Measurements from ENCODE around the gene ARL6IP5.

- TF ChIP-seq REST (IDR thresholded peaks at IDR 0.05; ENCODE audit: borderline replicate concordance) = no peak
- no peak for TF ChIP-seq REST (CRISPR knock-in tag; IDR thresholded peaks at IDR 0.05; ENCODE audit: low read depth)
- TF ChIP-seq BRF2 (IDR thresholded peaks at IDR 0.05; ENCODE audit: borderline replicate concordance, insufficient read depth, insufficient read length) = no peak
- TF ChIP-seq MAFK (IDR thresholded peaks at IDR 0.05; ENCODE audit: low read length) = no peak
- TF ChIP-seq YY1 (IDR thresholded peaks at IDR 0.05; ENCODE audit: borderline replicate concordance in 1 of 3, control insufficient read depth in 1 of 3, extremely low read depth in 1 of 3, insufficient read depth in 3 of 3, insufficient read length in 1 of 3, insufficient replicate concordance in 2 of 3, low read depth in 1 of 3, low read length in 2 of 3) = no peak
- TF ChIP-seq ZNF407 (IDR thresholded peaks at IDR 0.05; ENCODE audit: low read depth) = no peak
- TF ChIP-seq ATF1 (CRISPR knock-in tag; IDR thresholded peaks at IDR 0.05) = no peak
- no peak for TF ChIP-seq ATF1 (tag; IDR thresholded peaks at IDR 0.05)
- no peak for TF ChIP-seq SREBF2 (CRISPR knock-in tag; IDR thresholded peaks at IDR 0.05)
- no peak for TF ChIP-seq MCM5 (IDR thresholded peaks at IDR 0.05; ENCODE audit: low read depth)
- TF ChIP-seq NONO (IDR thresholded peaks at IDR 0.05; ENCODE audit: low read depth in 2 of 2, low read length in 1 of 2) = no peak
- TF ChIP-seq ZFX (CRISPR knock-in tag; IDR thresholded peaks at IDR 0.05) = no peak
Observed at GRCh38 chr3:69126999-69127398, 42.3 kb downstream of the ARL6IP5 start.

All from K562 (cell line).